ENCODE results near the gene RNF144A.

- TF ChIP-seq, protein P1, sequence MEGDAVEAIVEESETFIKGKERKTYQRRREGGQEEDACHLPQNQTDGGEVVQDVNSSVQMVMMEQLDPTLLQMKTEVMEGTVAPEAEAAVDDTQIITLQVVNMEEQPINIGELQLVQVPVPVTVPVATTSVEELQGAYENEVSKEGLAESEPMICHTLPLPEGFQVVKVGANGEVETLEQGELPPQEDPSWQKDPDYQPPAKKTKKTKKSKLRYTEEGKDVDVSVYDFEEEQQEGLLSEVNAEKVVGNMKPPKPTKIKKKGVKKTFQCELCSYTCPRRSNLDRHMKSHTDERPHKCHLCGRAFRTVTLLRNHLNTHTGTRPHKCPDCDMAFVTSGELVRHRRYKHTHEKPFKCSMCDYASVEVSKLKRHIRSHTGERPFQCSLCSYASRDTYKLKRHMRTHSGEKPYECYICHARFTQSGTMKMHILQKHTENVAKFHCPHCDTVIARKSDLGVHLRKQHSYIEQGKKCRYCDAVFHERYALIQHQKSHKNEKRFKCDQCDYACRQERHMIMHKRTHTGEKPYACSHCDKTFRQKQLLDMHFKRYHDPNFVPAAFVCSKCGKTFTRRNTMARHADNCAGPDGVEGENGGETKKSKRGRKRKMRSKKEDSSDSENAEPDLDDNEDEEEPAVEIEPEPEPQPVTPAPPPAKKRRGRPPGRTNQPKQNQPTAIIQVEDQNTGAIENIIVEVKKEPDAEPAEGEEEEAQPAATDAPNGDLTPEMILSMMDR (conservative IDR thresholded peaks at IDR 0.05; ENCODE audit: low read length) = no peak
- no peak for TF ChIP-seq EZH2phosphoT487 (IDR thresholded peaks at IDR 0.05; ENCODE audit: borderline replicate concordance)
These were observed 93.3 kb downstream of the RNF144A start for GRCh38 chr2:7010391-7011054.
